Measurements from ENCODE around the gene SCIN. TPM values are rescaled to one million over a fixed set of nuclear protein-coding genes. Genes with fewer than 3 reads are reported as not detected.

SCIN gene
- polyA plus RNA-seq, 4 donors, result 111 to 139 (median 118) TPM

DNA sequence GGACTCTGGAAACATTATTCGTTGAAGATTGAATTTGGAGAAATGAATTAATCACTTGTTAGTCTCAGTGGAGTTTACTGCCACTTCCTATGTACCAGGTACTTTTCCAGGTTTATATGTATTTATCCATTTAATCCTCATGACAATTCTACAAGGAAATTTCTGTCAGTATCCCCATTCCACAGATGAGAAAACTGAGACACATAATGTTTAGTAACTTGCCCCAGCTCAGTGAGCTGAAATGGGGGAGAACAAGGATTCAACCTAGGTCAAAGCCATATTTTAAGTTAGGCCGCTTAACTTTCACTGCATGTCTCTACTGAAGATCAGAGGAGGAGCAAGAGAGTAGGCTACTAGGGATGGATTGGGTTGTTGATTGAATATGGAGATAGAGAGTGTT, 4.6 kb upstream of the SCIN start:
- DNase-seq (ENCODE audit: low read depth in 4 of 4, low spot score in 3 of 4), result no peak

DNA sequence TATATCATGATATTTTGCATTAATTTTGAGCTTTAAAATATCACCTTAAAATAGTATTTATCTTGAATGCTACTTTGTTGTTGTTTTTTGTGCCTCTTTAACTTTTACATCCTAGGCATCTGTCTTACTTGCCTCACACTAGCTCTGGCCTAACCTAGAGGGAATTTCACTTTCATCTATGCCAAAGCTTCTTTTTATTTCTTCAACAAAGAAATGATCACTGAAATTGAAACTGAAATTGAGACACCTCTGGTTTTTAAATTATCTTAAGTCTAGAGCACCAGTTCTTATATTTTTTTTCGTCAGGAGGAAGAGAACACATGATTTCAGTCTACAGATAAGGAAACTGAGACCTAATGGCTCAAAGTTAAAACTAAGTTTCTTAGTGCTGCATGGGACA, 3.5 kb upstream of the SCIN start:
- DNase-seq (ENCODE audit: low read depth in 4 of 4, low spot score in 3 of 4), result no peak

- DNase-seq (ENCODE audit: low read depth in 4 of 4, low spot score in 3 of 4), result no peak
These were observed 847 bp upstream of the SCIN start for GRCh38 chr7:12569673-12570072.

DNA sequence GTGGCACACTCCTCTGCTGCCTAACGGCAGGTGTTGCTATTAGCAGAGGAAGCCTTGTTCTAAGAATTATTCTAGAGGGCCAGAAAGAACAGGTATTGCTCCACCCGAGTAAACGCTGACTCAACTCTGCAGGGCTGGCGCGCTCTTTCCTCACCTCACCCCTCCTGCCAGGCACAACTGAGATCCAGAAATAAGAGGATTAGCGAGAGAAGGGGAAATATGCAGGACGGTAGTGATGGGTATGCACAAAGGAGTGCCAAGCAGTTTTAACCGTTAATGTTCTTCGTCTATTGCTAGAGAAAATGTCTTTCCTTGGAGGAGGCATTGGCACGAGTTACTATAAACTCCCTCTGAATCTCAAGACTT, 369 bp upstream of the SCIN start:
- no peak for DNase-seq (ENCODE audit: low read depth in 4 of 4, low spot score in 3 of 4)

- no peak for DNase-seq (ENCODE audit: low read depth in 4 of 4, low spot score in 3 of 4)
These were observed 1.2 kb downstream of the SCIN start for GRCh38 chr7:12571691-12572090.

- DNase-seq (ENCODE audit: low read depth in 4 of 4, low spot score in 3 of 4), result no peak
These were observed 2.5 kb downstream of the SCIN start for GRCh38 chr7:12572941-12573575.

GRCh38 chr7:12573885-12574284, 3.4 kb downstream of the SCIN start:
- DNase-seq (ENCODE audit: low read depth in 4 of 4, low spot score in 3 of 4), result no peak

- no peak for DNase-seq (ENCODE audit: low read depth in 4 of 4, low spot score in 3 of 4)
These were observed 8.6 kb downstream of the SCIN start for GRCh38 chr7:12578930-12579640.

GRCh38 chr7:12581897-12582296, 11.4 kb downstream of the SCIN start:
- DNase-seq (ENCODE audit: low read depth in 4 of 4, low spot score in 3 of 4), result no peak

- no peak for DNase-seq (ENCODE audit: low read depth in 4 of 4, low spot score in 3 of 4)
These were observed 11.8 kb downstream of the SCIN start for GRCh38 chr7:12582362-12582761.

DNA sequence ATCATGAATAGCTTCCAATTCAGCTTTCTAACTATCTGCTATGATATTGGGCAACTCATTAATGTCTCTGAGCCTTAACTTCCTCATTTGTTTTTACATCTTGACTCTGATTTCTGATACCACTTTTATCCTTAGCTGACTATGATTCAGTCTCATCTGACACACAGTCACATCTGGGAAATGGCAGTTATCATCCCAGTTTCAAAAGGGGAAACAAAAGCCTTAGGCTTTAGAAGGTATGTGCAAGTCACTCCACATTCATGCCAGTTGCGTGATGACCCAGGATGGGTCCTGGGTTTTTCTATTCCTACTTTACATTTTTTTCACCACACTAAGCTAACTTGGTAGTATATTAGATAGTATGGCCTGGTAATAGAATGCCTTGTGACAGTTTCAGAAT, 12.7 kb downstream of the SCIN start:
- no peak for DNase-seq (ENCODE audit: low read depth in 4 of 4, low spot score in 3 of 4)

DNA sequence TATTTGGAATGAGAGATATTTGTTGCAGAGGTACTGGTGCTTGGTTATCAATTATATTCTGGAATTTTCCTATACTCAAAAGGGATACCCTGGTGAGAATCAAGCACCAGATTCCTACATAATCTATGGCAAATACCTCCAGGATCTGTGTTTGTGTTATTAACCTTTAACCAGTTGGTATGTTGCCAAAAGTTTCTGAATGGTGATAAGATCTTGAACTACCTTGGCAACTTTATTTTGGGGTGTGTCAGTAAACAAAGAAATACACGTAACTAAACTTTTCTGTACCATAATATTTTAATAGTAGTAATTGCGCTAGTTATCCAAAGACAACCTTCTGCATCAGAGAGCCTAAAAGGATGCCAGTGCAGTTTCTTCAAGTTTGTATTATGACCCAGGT, 13.4 kb downstream of the SCIN start:
- DNase-seq (ENCODE audit: low read depth in 4 of 4, low spot score in 3 of 4), result no peak

DNA sequence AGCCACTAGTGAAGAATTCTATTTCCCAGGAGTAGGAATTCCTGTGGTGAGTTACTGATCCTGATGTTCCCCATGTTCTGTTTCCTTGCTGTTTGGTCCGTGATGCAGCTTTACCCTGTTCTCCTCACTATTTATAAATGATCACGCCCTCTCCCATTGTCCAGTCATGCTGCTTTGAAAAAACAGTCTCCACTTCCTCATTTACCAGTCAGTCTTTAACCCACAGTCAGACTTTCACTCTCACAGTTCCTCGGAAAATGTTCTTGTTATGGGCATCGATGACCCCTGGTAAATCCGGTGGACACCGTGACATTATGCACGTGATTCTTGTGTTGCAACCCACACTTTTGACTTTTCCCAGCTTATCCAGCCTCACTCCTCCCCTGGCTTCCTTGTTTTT, 14.4 kb downstream of the SCIN start:
- DNase-seq (ENCODE audit: low read depth in 4 of 4, low spot score in 3 of 4), result no peak

DNA sequence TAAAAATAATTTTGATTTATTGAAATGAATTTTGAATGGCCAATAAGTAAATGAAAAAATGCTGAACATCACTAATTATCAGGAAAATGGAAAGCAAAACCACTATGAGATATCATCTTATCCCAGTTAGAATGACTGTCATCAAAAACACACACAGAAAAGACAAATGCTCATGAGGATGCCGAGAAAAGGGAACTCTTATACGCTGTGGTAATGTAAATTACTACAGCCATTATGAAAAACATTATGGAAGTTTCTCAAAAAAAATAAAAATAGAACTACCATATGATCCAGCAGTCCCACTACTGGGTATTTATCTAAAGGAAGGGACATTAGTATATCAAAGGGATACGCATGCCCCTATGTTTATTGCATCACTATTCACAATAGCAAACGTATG, 15.8 kb downstream of the SCIN start:
- DNase-seq (ENCODE audit: low read depth in 4 of 4, low spot score in 3 of 4), result no peak

- no peak for DNase-seq (ENCODE audit: low read depth in 4 of 4, low spot score in 3 of 4)
These were observed 17.9 kb downstream of the SCIN start for GRCh38 chr7:12588259-12588904.

- DNase-seq (ENCODE audit: low read depth in 4 of 4, low spot score in 3 of 4), result no peak
These were observed 20.0 kb downstream of the SCIN start for GRCh38 chr7:12590559-12590958.

GRCh38 chr7:12594122-12594897, 23.8 kb downstream of the SCIN start:
- no peak for DNase-seq (ENCODE audit: low read depth in 4 of 4, low spot score in 3 of 4)

DNA sequence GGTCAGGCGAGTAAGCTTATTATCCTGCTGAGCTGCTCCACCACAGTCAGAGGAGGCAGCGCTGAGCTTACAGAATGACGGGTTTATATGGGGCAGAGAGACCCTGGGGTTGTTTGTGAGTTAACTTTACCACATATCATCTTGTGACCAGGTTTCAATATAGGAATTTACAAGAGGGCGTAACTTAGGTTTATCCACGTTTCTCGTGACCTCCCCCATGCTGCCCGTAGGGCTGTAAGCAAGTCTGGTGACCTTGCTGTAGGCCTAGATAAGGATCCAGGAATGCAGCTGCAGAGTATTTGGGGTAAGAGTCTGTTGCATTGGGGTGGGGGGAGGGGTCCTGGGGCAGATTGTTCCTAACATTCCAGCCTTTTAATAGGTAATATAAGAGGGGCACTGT, 24.6 kb downstream of the SCIN start:
- no peak for DNase-seq (ENCODE audit: low read depth in 4 of 4, low spot score in 3 of 4)

DNA sequence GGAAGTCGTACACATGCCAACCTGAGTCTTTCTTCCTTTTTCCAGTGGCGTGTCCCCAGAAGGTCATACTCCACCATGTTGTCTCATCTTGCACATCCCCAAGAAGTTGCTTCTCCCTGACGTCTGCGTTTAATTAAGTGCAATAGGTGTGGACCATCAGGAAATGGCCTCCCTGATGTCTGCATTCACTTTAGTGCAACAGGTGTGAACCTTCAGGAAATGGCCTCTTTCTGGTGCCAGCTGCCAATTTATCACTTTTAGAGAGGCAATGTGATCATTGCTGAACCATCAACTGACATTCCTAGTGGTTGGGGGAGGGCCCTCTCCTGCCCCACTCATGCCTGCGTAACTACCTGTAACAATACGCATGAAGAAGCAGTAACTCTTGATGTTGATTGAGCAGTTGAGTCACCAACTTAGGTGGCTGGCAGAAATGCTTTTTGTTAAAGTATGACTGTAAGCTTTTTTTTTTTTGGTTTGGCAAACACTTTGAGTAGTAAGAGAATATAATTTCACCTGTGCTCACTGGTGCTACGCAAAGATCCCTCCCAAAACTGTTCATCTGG, 25.8 kb downstream of the SCIN start:
- DNase-seq (ENCODE audit: low read depth in 4 of 4, low spot score in 3 of 4), result no peak

- DNase-seq (ENCODE audit: low read depth in 4 of 4, low spot score in 3 of 4), result no peak
These were observed 30.9 kb downstream of the SCIN start for GRCh38 chr7:12601302-12601869.

DNA sequence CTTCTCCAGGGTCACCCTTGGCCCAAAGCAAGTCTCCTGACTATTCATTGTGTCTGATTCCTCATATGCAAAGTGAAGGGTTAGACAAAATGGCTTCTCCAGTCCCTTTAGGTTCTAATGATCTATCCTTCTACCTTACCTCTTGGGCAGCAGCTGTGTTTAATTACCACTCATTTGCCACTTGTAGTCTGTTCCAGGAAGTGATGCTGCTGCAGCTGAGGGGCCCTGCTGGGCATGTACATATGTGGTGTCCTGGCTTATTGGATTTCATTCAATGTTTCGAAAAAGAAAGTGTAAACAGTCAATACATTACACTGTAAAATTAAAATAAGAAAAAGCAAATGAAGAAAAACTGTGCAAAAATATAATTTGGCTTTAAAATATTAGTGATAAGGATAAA, 36.6 kb downstream of the SCIN start:
- no peak for DNase-seq (ENCODE audit: low read depth in 4 of 4, low spot score in 3 of 4)
